HG03175 (cell line): Measurements from ENCODE around the gene CCSER1.
A peak's percentile ranks its signal among the peaks of the same experiment; 100 is the strongest.

ENCODE experiments used
- ATAC-seq: cut with Tn5 transposase; IDR thresholded peaks from one replicate; pipeline ENCODE4 v1.9.1; 2021; ENCODE audit warnings: mild to moderate bottlenecking, moderate library complexity; ENCODE audit not compliant: unreplicated experiment

CCSER1 gene

GRCh38 chr4:90127706-90128345 is 632 bp downstream of the CCSER1 start:
- peak; percentile 29 for ATAC-seq

GRCh38 chr4:90128961-90129495 is 1.8 kb downstream of the CCSER1 start:
- no peak for ATAC-seq

- ATAC-seq: no peak
Observed at GRCh38 chr4:90130076-90130475, 2.9 kb downstream of the CCSER1 start.

- ATAC-seq: no peak
Observed at GRCh38 chr4:90137555-90137954, 10.4 kb downstream of the CCSER1 start.

GRCh38 chr4:90142081-90142480 is 14.9 kb downstream of the CCSER1 start:
- no peak for ATAC-seq

GRCh38 chr4:90145319-90145718 is 18.1 kb downstream of the CCSER1 start:
- ATAC-seq: no peak

- ATAC-seq: no peak
Observed at GRCh38 chr4:90146306-90146705, 19.1 kb downstream of the CCSER1 start.

GRCh38 chr4:90148574-90149148 is 21.5 kb downstream of the CCSER1 start:
- no peak for ATAC-seq

- ATAC-seq: no peak
Observed at GRCh38 chr4:90152024-90152423, 24.8 kb downstream of the CCSER1 start.

GRCh38 chr4:90159193-90159592 is 32.0 kb downstream of the CCSER1 start:
- no peak for ATAC-seq

GRCh38 chr4:90160044-90160443 is 32.9 kb downstream of the CCSER1 start:
- no peak for ATAC-seq

- no peak for ATAC-seq
Observed at GRCh38 chr4:90162566-90162965, 35.4 kb downstream of the CCSER1 start.

GRCh38 chr4:90163872-90164271 is 36.7 kb downstream of the CCSER1 start:
- no peak for ATAC-seq

GRCh38 chr4:90165883-90166282 is 38.7 kb downstream of the CCSER1 start:
- ATAC-seq: peak; percentile 61

- no peak for ATAC-seq
Observed at GRCh38 chr4:90171491-90171890, 44.3 kb downstream of the CCSER1 start.

- no peak for ATAC-seq
Observed at GRCh38 chr4:90174621-90175023, 47.4 kb downstream of the CCSER1 start.

- ATAC-seq: no peak
Observed at GRCh38 chr4:90181644-90182043, 54.5 kb downstream of the CCSER1 start.

GRCh38 chr4:90183254-90183653 is 56.1 kb downstream of the CCSER1 start:
- no peak for ATAC-seq

GRCh38 chr4:90184560-90184959 is 57.4 kb downstream of the CCSER1 start:
- ATAC-seq: no peak

- no peak for ATAC-seq
Observed at GRCh38 chr4:90185416-90185815, 58.2 kb downstream of the CCSER1 start.

GRCh38 chr4:90186229-90186628 is 59.0 kb downstream of the CCSER1 start:
- ATAC-seq: no peak

GRCh38 chr4:90187148-90187884 is 60.1 kb downstream of the CCSER1 start:
- no peak for ATAC-seq
